H1 (cell line): ENCODE measurements around the gene NRXN3. TPM values are rescaled to one million over a fixed set of nuclear protein-coding genes. Genes with fewer than 3 reads are reported as not detected.

Experiments
- CTCF ChIA-PET: fragments of 300-600 bp; sonication (Branson Sonifier 250); formaldehyde crosslinking; loops from one replicate; lab custom pipeline; 2021; ENCODE audit not compliant: partially characterized antibody; lab: Charles Lee
- POLR2A ChIA-PET: fragments of 300-600 bp; sonication (Branson Sonifier 250); formaldehyde crosslinking; loops from one replicate; lab custom pipeline; 2021; ENCODE audit warnings: inconsistent platforms; ENCODE audit not compliant: partially characterized antibody; lab: Charles Lee
- DNase-seq, 2 experiments: peaks; one replicate each; pipeline versions ENCODE4 v3.0.0 to v3.0.0-alpha.2; 2010 to 2022; ENCODE audit warnings: low spot score in 2 of 2, low read depth in 1 of 2, mixed read lengths in 1 of 2
- FAIRE-seq: peaks from 2 replicates; lab custom pipeline; 2011; peaks lifted over from hg19 to GRCh38; lab: Jason Lieb, UNC
- H2AFZ ChIP-seq: 2 replicates; pipeline ENCODE4 v1.8.1; 2012; ENCODE audit warnings: low read length, inconsistent platforms
- H2AK5ac ChIP-seq: 2 replicates; pipeline ENCODE4 v1.6.1; 2013; ENCODE audit warnings: low read depth, low read length
- H2BK120ac ChIP-seq: replicated peaks from 2 replicates; pipeline ENCODE3; 2013; ENCODE audit warnings: low read depth, low read length, inconsistent platforms
- H2BK12ac ChIP-seq: 2 replicates; pipeline ENCODE4 v1.6.1; 2013; ENCODE audit warnings: low read depth, low read length
- H2BK15ac ChIP-seq: 2 replicates; pipeline ENCODE4 v1.6.1; 2013; ENCODE audit warnings: low read length
- H2BK20ac ChIP-seq: 2 replicates; pipeline ENCODE4 v1.6.1; 2013; ENCODE audit warnings: low read length
- H2BK5ac ChIP-seq: 2 replicates; pipeline ENCODE4 v1.6.1; 2013; ENCODE audit warnings: low read depth, low read length
- H3K14ac ChIP-seq: 2 replicates; pipeline ENCODE4 v1.6.1; 2013; ENCODE audit warnings: inconsistent platforms; ENCODE audit not compliant: insufficient read length
- H3K18ac ChIP-seq: 2 replicates; pipeline ENCODE4 v1.6.1; 2013; ENCODE audit warnings: low read length; ENCODE audit errors: extremely low read depth
- H3K23ac ChIP-seq: 2 replicates; pipeline ENCODE4 v1.6.1; 2013; ENCODE audit warnings: inconsistent platforms; ENCODE audit not compliant: insufficient read length
- H3K23me2 ChIP-seq: 2 replicates; pipeline ENCODE4 v1.6.1; 2013; ENCODE audit warnings: low read depth, low read length
- H3K27ac ChIP-seq: 2 replicates; pipeline ENCODE4 v1.6.1; 2011; ENCODE audit warnings: low read depth, low read length, inconsistent platforms
- H3K27me3 ChIP-seq, 4 experiments: replicated peaks in 1 of 4; 1 replicate in 1 of 4; 2 replicates in 3 of 4; pipeline versions ENCODE4 v1.6.1 to v1.8.1; 2011 to 2013; ENCODE audit warnings: low read length in 3 of 4, mild to moderate bottlenecking in 3 of 4, inconsistent platforms in 2 of 4, mixed read lengths in 2 of 4, moderate library complexity in 1 of 4; ENCODE audit not compliant: control insufficient read depth in 3 of 4, insufficient read depth in 3 of 4; ENCODE audit errors: extremely low read depth in 1 of 4
- H3K36me3 ChIP-seq, 4 experiments: 2 replicates each; pipeline versions ENCODE4 v1.6.1 to v1.8.1; 2011 to 2013; ENCODE audit warnings: mild to moderate bottlenecking in 4 of 4, low read length in 3 of 4, moderate library complexity in 2 of 4, control low read depth in 1 of 4, inconsistent platforms in 1 of 4; ENCODE audit not compliant: insufficient read depth in 4 of 4, control insufficient read depth in 2 of 4
- H3K4ac ChIP-seq: replicated peaks from 2 replicates; pipeline ENCODE3; 2013; ENCODE audit warnings: low read length, low read depth, mixed read lengths, inconsistent platforms; ENCODE audit not compliant: insufficient read length
- H3K4me1 ChIP-seq, 4 experiments: replicated peaks in 1 of 4; 1 replicate in 1 of 4; 2 replicates in 3 of 4; pipeline versions ENCODE4 v1.6.1 to v1.8.1; 2011 to 2013; ENCODE audit warnings: low read length in 3 of 4, inconsistent platforms in 2 of 4, mixed read lengths in 1 of 4; ENCODE audit not compliant: insufficient read depth in 4 of 4, control insufficient read depth in 3 of 4
- H3K4me2 ChIP-seq, 2 experiments: 2 replicates each; pipeline versions ENCODE4 v1.6.1 to v1.8.1; 2011 to 2013; ENCODE audit warnings: low read depth in 2 of 2, low read length in 2 of 2, control low read depth in 1 of 2, inconsistent platforms in 1 of 2, mild to moderate bottlenecking in 1 of 2; ENCODE audit not compliant: insufficient read depth in 1 of 2
- H3K4me3 ChIP-seq, 4 experiments: fragments of 200-600, 300-600 bp in 1 of 4; sonication (generic), shearing (Covaris generic), sonication (Bioruptor Twin) in 1 of 4; 2 replicates each; pipeline versions ENCODE4 v1.5.1 to v1.8.1; 2011 to 2016; ENCODE audit warnings: low read length in 4 of 4, low read depth in 3 of 4, control low read depth in 2 of 4, inconsistent platforms in 2 of 4, mild to moderate bottlenecking in 2 of 4, mixed read lengths in 1 of 4, moderate library complexity in 1 of 4; ENCODE audit not compliant: insufficient read depth in 2 of 4; ENCODE audit errors: extremely low read depth in 1 of 4
- H3K56ac ChIP-seq: replicated peaks from 2 replicates; pipeline ENCODE3; 2013; ENCODE audit warnings: low read depth, mild to moderate bottlenecking, mixed read lengths, low read length, inconsistent platforms; ENCODE audit not compliant: insufficient read length
- H3K79me1 ChIP-seq: 2 replicates; pipeline ENCODE4 v1.6.1; 2013; ENCODE audit warnings: low read depth, low read length, control low read depth
- H3K79me2 ChIP-seq, 2 experiments: 2 replicates each; pipeline versions ENCODE4 v1.6.1 to v1.8.1; 2012 to 2013; ENCODE audit warnings: low read length in 2 of 2, mild to moderate bottlenecking in 2 of 2, inconsistent platforms in 1 of 2; ENCODE audit not compliant: insufficient read depth in 2 of 2, control insufficient read depth in 1 of 2
- H3K9ac ChIP-seq, 4 experiments: replicated peaks in 1 of 4; 1 replicate in 1 of 4; 2 replicates in 3 of 4; pipeline versions ENCODE4 v1.6.1 to v1.8.1; 2011 to 2013; ENCODE audit warnings: low read depth in 3 of 4, low read length in 3 of 4, control low read depth in 2 of 4, mild to moderate bottlenecking in 2 of 4, moderate library complexity in 2 of 4, inconsistent platforms in 1 of 4; ENCODE audit errors: extremely low read depth in 1 of 4
- H3K9me3 ChIP-seq, 2 experiments: 2 replicates each; pipeline versions ENCODE4 v1.6.1 to v1.8.1; 2012 to 2013; ENCODE audit warnings: mild to moderate bottlenecking in 2 of 2, moderate library complexity in 2 of 2, control low read depth in 1 of 2, inconsistent platforms in 1 of 2, low read depth in 1 of 2, low read length in 1 of 2, mixed read lengths in 1 of 2; ENCODE audit not compliant: insufficient read depth in 2 of 2
- H4K20me1 ChIP-seq, 2 experiments: replicated peaks in 1 of 2; 2 replicates each; pipeline versions ENCODE3 to v1.8.1; 2011 to 2013; ENCODE audit warnings: inconsistent platforms in 2 of 2, low read length in 2 of 2, mild to moderate bottlenecking in 1 of 2; ENCODE audit not compliant: insufficient read depth in 2 of 2, control insufficient read depth in 1 of 2
- H4K5ac ChIP-seq: 2 replicates; pipeline ENCODE4 v1.6.1; 2013; ENCODE audit warnings: low read length, low read depth, mixed read lengths, inconsistent platforms; ENCODE audit not compliant: insufficient read length
- H4K8ac ChIP-seq: 2 replicates; pipeline ENCODE4 v1.8.0; 2013; ENCODE audit warnings: mild to moderate bottlenecking, moderate library complexity, low read length, inconsistent platforms; ENCODE audit not compliant: insufficient read depth; ENCODE audit errors: extremely low read depth
- H4K91ac ChIP-seq: replicated peaks from 2 replicates; pipeline ENCODE3; 2013; ENCODE audit warnings: low read length, mixed read lengths, inconsistent platforms; ENCODE audit not compliant: insufficient read length
- BRCA1 ChIP-seq: IDR thresholded peaks from 2 replicates; pipeline ENCODE4 v1.6.1; 2012; ENCODE audit warnings: low read depth, low read length, improper control_type of control experiment
- CHD2 ChIP-seq: IDR thresholded peaks from 2 replicates; pipeline ENCODE4 v1.6.1; 2012; ENCODE audit warnings: low read length, improper control_type of control experiment
- CREB1 ChIP-seq: IDR thresholded peaks from 2 replicates; pipeline ENCODE4 v1.6.1; 2012; ENCODE audit warnings: inconsistent platforms
- GABPA ChIP-seq: IDR thresholded peaks from 2 replicates; pipeline ENCODE4 v1.6.1; 2011; ENCODE audit warnings: mild to moderate bottlenecking, low read length, moderate library complexity, borderline replicate concordance; ENCODE audit not compliant: insufficient read depth
- NRF1 ChIP-seq: IDR thresholded peaks from 2 replicates; pipeline ENCODE4 v1.6.1; 2011; ENCODE audit warnings: mild to moderate bottlenecking, low read depth, low read length, improper control_type of control experiment
- PHF8 ChIP-seq: fragments of 200-600 bp; sonication (generic); conservative IDR thresholded peaks from 2 replicates; pipeline ENCODE4 v1.7.1; 2012; ENCODE audit warnings: low read depth, mild to moderate bottlenecking, inconsistent platforms, low read length, moderate library complexity
- POU5F1 ChIP-seq: IDR thresholded peaks from 2 replicates; pipeline ENCODE4 v1.6.1; 2011; ENCODE audit warnings: low read depth, mild to moderate bottlenecking, low read length, moderate library complexity
- SIN3A ChIP-seq, 2 experiments: IDR thresholded peaks in 1 of 2; conservative IDR thresholded peaks in 1 of 2; 2 replicates each; pipeline ENCODE4 v1.6.1; 2011 to 2012; ENCODE audit warnings: low read length in 2 of 2, improper control_type of control experiment in 1 of 2, low read depth in 1 of 2, mild to moderate bottlenecking in 1 of 2
- SIRT6 ChIP-seq: IDR thresholded peaks from one replicate; pipeline ENCODE4 v1.7.1; 2012; ENCODE audit warnings: low read length, inconsistent platforms
- SP1 ChIP-seq: IDR thresholded peaks from 2 replicates; pipeline ENCODE4 v1.6.1; 2011; ENCODE audit warnings: low read depth, low read length
- TAF1 ChIP-seq: IDR thresholded peaks from 2 replicates; pipeline ENCODE4 v1.6.1; 2011; ENCODE audit warnings: mild to moderate bottlenecking, low read depth, low read length
- WGBS, 2 experiments: shearing (Covaris generic) in 1 of 2; methylation state at CpG; one replicate each; pipeline versions ENCODE4 v1.1.6 to v1.1.7; 2013 to 2015; ENCODE audit warnings: low lambda C conversion rate in 2 of 2, mixed read lengths in 2 of 2, inconsistent platforms in 1 of 2, low coverage in 1 of 2, missing lambda C conversion rate in 1 of 2; ENCODE audit not compliant: insufficient replicate concordance in 2 of 2, insufficient coverage in 1 of 2, insufficient read length in 1 of 2; ENCODE audit errors: extremely low coverage in 1 of 2, missing lambda C conversion rate in 1 of 2; 5-methylcytosine and 5-hydroxymethylcytosine counted together
- polyA plus RNA-seq, 7 experiments: library from polyadenylated mRNA; depleted of rRNA in 3 of 7; stranded (reverse) in 5 of 7; unstranded in 2 of 7; fragments of >200 nt in 5 of 7; fragments of 200-250 nt in 2 of 7; gene quantifications; 1 replicate in 5 of 7; 2 replicates in 1 of 7; 4 replicates in 1 of 7; pipeline versions ENCODE4 v1.2.1 to v1.2.3, GENCODE V29; 2011 to 2013; ENCODE audit warnings: missing spikeins in 2 of 7, mixed read lengths in 2 of 7
- total RNA-seq: library from RNA; stranded (reverse); fragmentation: NEBNext Ultra II Directional; extraction: Animal tissue kit (Norgen Biotek cat#: 25700); gene quantifications from 2 replicates; pipeline ENCODE4 v1.2.1, GENCODE V29; 2021
- TF ChIP-seq, protein P1 (sequence below): IDR thresholded peaks from 2 replicates; pipeline ENCODE4 v1.6.1; 2012; ENCODE audit warnings: inconsistent platforms

NRXN3 gene
- total and polyA plus RNA-seq, 2 of the 8 experiments (the other 6 are each of a cell fraction or from before 2014, with no cell fraction given): 2.6 to 4.1 TPM

DNA sequence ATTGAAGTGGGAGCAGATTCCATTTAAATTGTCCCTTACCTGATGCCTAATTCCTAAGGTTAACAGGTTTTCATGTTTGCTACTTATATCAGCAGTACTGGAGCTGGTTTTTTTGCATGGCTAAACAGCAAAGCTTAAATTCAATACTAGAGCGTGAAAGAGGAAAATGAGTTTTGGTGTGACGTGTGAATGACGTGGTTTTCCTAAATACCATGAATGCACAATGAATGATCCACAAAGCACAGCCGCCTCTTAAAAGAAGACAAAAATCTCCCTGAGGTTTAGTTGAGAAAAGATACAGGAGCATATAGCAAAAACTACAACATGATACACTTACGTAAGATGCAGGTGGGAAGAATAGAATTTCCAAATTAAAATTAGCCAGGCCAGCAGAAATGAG lies 1310.0 kb downstream of the NRXN3 start:
- Histone ChIP-seq H3K18ac (no peak overlapping the region), H3K9ac (no peak overlapping the region), H4K91ac (no peak overlapping the region), H4K20me1 (no peaks in the 10 kb centered on the region), H3K27ac (no peak overlapping the region), H3K56ac (no peak overlapping the region), H2BK5ac (no peak overlapping the region), H3K27me3 (peaks cover 0 to 1% (median 0%) of the 10 kb centered on the region in 4 experiments; a peak in 1 of 7 replicates), H2BK15ac (no peak overlapping the region), H2AK5ac (no peak overlapping the region), H3K4ac (no peak overlapping the region), H3K4me1 (peaks cover 0 to 9% (median 2%) of the 10 kb centered on the region in 4 experiments; a peak in 5 of 7 replicates), H2BK20ac (no peak overlapping the region), H3K4me2 (no peak overlapping the region), H2BK120ac (no peak overlapping the region), H3K14ac (no peak overlapping the region), H3K79me2 (no peaks in the 10 kb centered on the region), H3K79me1 (no peaks in the 10 kb centered on the region), H3K4me3 (no peak overlapping the region), H2BK12ac (no peak overlapping the region), H3K23ac (no peak overlapping the region), H3K23me2 (peaks cover 2% of the 10 kb centered on the region; the same call in 1 of the 2 replicates)
- WGBS, 2 experiments: 96% methylated on average over 5 of the region's 5 CpGs; no CpG with 5 or more reads in 1 of the 2 experiments
- CTCF ChIA-PET: no interaction called here
- DNase-seq (no peak), FAIRE-seq (no peak)
- POLR2A ChIA-PET: no interaction called here
- no peak for TF ChIP-seq CHD2
- TF ChIP-seq GABPA: no peak
- TF ChIP-seq, protein P1, sequence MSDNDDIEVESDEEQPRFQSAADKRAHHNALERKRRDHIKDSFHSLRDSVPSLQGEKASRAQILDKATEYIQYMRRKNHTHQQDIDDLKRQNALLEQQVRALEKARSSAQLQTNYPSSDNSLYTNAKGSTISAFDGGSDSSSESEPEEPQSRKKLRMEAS: no peak
- TF ChIP-seq SP1: no peak
- TF ChIP-seq CREB1: no peak
- TF ChIP-seq SIRT6: no peak
- TF ChIP-seq TAF1: no peak
- no peak for TF ChIP-seq PHF8
- TF ChIP-seq BRCA1: no peak
- no peak for TF ChIP-seq SIN3A (conservative IDR thresholded peaks at IDR 0.05 in 1 of 2, IDR thresholded peaks at IDR 0.05 in 1 of 2; ENCODE audit: low read depth in 1 of 2, low read length in 2 of 2)
- no peak for TF ChIP-seq POU5F1
- TF ChIP-seq NRF1: no peak
- TF ChIP-seq, all 59 proteins: peak for 0
- Histone ChIP-seq H4K8ac (no peak overlapping the region), H2AFZ (no peak overlapping the region), H4K5ac (no peak overlapping the region), H3K36me3 (no peaks in the 10 kb centered on the region), H3K9me3 (no peaks in the 10 kb centered on the region)
